Prostate gland (tissue), 2 donors: ENCODE measurements around the gene IL32.

ENCODE experiments used
- CTCF ChIP-seq, 4 experiments: fragments of 200-600 bp in 2 of 4; fragments of 450-650 bp in 2 of 4; sonication (generic) in 2 of 4; IDR thresholded peaks; 1 replicate in 3 of 4; 2 replicates in 1 of 4; pipeline ENCODE4 v1.5.1; 2016 to 2019; ENCODE audit warnings: antibody characterized with exemption in 4 of 4, mild to moderate bottlenecking in 2 of 4, moderate library complexity in 2 of 4
- POLR2A ChIP-seq: fragments of 450-650 bp; IDR thresholded peaks from one replicate; pipeline ENCODE4 v1.6.1; 2016; ENCODE audit warnings: antibody characterized with exemption, mild to moderate bottlenecking
- POLR2AphosphoS5 ChIP-seq: sonication (generic); formaldehyde crosslinking; IDR thresholded peaks from one replicate; pipeline ENCODE4 v1.6.1; 2017; ENCODE audit warnings: antibody characterized with exemption

DNA sequence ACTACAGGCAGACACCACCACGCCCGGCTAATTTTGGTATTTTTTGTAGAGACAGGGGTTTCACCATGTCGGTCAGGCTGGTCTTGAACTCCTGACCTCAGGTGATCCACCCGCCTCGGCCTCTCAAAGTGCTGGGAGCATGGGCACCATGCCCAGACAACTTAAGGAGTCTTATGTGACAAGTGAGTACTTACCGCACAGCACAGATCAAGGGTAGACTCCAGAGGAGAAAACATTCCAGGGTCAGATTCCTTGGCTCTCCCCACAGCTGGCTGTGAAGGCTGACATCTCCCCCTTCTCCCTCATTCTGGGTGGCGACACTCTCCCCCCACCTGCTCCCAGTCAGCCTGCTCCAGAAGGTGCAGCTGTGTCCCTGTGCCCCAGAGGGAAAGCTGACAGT is 23.0 kb downstream of the IL32 start:
- no peak for TF ChIP-seq POLR2A
- no peak for TF ChIP-seq CTCF (IDR thresholded peaks at IDR 0.05)
- no peak for TF ChIP-seq POLR2AphosphoS5
